ENCODE results near the gene MKNK1. TPM values are rescaled to one million over a fixed set of nuclear protein-coding genes. Genes with fewer than 3 reads are reported as not detected.

MKNK1 gene
- total RNA-seq, 2 donors from 2014 or later: 22.1 to 25.0 TPM

DNA sequence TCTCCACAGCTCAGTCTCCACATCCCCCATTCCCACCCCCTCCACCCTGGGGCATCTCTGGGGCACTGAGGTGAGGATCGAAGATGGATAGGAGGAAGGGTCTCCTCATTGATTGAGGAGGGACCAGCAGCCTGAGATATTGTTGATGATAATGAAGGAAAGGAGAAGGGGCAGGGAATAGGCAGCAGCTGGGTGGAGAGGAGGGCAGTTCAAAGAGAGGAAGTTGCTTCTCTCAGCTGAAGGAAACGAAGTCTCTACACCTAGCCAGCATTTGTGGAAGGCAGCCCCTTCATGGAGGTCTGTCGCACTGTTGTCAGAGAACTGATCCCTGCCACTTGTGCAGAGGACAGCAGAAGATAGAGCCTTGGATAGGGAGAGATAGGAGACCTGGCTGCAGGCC is 58.3 kb downstream of the MKNK1 start:
- TF ChIP-seq, protein P1, sequence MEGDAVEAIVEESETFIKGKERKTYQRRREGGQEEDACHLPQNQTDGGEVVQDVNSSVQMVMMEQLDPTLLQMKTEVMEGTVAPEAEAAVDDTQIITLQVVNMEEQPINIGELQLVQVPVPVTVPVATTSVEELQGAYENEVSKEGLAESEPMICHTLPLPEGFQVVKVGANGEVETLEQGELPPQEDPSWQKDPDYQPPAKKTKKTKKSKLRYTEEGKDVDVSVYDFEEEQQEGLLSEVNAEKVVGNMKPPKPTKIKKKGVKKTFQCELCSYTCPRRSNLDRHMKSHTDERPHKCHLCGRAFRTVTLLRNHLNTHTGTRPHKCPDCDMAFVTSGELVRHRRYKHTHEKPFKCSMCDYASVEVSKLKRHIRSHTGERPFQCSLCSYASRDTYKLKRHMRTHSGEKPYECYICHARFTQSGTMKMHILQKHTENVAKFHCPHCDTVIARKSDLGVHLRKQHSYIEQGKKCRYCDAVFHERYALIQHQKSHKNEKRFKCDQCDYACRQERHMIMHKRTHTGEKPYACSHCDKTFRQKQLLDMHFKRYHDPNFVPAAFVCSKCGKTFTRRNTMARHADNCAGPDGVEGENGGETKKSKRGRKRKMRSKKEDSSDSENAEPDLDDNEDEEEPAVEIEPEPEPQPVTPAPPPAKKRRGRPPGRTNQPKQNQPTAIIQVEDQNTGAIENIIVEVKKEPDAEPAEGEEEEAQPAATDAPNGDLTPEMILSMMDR (IDR thresholded peaks at IDR 0.05): no peak
- no peaks in the 10 kb centered on the region for H3K9me3 ChIP-seq
- no peaks in the 10 kb centered on the region for H3K36me3 ChIP-seq
- H3K4me3 ChIP-seq: no peak overlapping the region
- DNase-seq (ENCODE audit: low spot score): no peak
- peaks cover 0 to 11% of the 10 kb centered on the region in 2 donors for H3K4me1 ChIP-seq
- H3K27ac ChIP-seq: no peak overlapping the region
- H3K27me3 ChIP-seq: peaks cover 0 to 6% of the 10 kb centered on the region in 2 donors

DNA sequence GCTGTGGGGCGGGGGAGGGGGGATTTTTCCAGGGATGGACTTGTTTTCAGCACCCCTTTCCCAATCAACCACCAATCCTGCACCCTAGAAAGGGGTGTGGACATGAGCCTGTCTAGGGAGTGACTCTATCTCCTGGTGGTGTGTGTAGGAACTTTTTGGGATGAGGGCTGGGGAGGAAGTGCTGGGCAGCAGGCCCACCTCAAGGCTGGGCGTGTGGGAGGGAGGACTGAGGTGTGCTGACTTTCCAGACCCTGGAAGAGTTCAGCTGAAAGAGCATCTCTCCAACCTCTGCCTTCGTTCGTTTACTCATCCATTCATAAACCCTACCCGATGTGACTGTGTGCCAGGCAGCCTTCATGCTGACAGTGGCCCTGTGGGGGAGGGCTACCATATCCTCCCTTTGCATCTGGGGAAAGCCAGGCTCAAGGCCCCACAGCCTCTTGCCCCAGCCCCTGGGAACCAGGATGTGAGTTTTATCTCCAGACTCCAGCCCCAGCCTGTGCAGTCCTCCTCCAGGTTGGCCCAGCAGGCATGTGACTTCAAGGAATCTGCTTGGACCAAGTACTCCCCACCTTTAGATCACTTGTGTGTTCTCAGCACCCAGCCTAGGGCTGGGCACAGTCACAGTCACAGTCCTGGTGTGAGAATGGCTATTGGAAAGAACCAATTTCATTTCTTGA is 59.4 kb downstream of the MKNK1 start:
- Histone ChIP-seq H3K4me3 (no peak overlapping the region), H3K36me3 (no peaks in the 10 kb centered on the region), H3K4me1 (peaks cover 0 to 11% of the 10 kb centered on the region in 2 donors), H3K27ac (no peak overlapping the region), H3K27me3 (peaks cover 0 to 6% of the 10 kb centered on the region in 2 donors), H3K9me3 (no peaks in the 10 kb centered on the region)
- DNase-seq (ENCODE audit: low spot score): no peak
- TF ChIP-seq, protein P1 (IDR thresholded peaks at IDR 0.05): no peak

DNA sequence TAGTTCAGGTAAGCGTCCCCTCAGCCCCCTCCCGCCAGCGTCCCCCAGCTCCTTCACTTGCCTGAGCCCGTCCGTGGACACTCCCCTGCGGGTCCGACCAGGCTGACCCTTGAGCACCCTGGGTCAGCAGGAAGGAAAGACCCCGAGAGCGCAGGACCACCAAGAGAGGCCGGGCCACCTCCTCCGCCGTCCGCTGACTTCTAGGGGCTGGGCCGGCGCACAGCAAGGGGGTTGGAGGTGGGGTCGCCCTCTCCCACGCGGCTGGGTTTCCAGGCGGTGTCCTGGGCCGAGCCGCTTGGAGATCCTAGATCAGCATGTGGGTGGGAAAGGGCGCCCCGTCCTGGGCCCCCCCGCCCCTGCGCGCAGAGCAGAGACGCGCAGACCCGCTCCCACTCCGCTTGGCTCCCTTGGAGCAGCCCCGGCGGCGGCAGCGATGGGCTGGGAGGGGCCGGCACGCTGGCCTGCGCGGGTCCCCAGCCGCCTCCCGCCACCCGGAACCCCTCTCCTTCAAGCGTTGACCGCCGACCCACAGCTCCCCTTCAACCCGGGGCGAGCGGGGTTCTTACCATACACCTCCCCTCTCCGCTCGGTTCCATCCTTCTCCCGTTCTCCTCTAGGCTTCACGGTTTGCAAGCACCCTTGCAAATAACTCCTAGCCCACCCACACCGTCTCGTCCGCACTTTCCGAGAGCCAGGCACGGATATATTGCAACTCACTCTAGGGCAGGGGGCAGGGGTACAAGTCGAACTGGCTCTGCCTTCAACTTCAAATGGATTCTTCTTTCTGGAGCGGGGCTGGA is 60.1 kb downstream of the MKNK1 start:
- Histone ChIP-seq H3K27ac (no peak overlapping the region), H3K4me3 (peak overlapping the region in 1 of 2 donors; percentile 32), H3K36me3 (no peaks in the 10 kb centered on the region), H3K27me3 (peaks cover 0 to 6% of the 10 kb centered on the region in 2 donors), H3K4me1 (peaks cover 0 to 11% of the 10 kb centered on the region in 2 donors), H3K9me3 (no peaks in the 10 kb centered on the region)
- DNase-seq (ENCODE audit: low spot score): no peak
- TF ChIP-seq, protein P1 (IDR thresholded peaks at IDR 0.05): no peak

DNA sequence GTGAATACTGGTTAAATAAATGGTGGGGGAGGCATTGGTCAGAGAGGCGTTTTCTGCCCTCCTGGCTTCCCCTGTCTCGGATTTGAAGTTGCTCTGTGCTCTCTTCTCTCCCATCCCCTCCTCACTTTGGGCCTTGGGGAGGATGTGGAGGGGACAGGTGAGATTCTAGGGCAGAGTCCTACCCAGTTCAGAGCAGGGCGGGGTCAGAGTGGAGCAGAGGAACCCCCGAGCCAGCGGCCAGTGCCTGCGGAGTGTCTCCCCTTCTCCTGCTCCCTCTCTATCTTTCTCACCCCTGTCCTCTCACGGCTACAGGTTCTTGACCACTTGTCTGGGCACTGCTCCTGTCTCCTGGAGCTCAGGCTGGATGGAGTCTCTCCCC is 60.7 kb downstream of the MKNK1 start:
- Histone ChIP-seq H3K4me3 (no peak overlapping the region), H3K9me3 (no peaks in the 10 kb centered on the region), H3K27ac (no peak overlapping the region), H3K4me1 (peaks cover 0 to 11% of the 10 kb centered on the region in 2 donors), H3K27me3 (peaks cover 0 to 6% of the 10 kb centered on the region in 2 donors), H3K36me3 (no peaks in the 10 kb centered on the region)
- TF ChIP-seq, protein P1 (IDR thresholded peaks at IDR 0.05): no peak
- DNase-seq (ENCODE audit: low spot score): no peak

- Histone ChIP-seq H3K4me3 (no peak overlapping the region), H3K27me3 (peaks cover 0 to 6% of the 10 kb centered on the region in 2 donors), H3K27ac (no peak overlapping the region), H3K9me3 (no peaks in the 10 kb centered on the region), H3K4me1 (peaks cover 0 to 11% of the 10 kb centered on the region in 2 donors), H3K36me3 (no peaks in the 10 kb centered on the region)
- TF ChIP-seq, protein P1 (IDR thresholded peaks at IDR 0.05): no peak
- DNase-seq (ENCODE audit: low spot score): no peak
These were observed 64.1 kb downstream of the MKNK1 start for GRCh38 chr1:46539972-46540371.
